Esophagus squamous epithelium (tissue), 5 donors: ENCODE measurements around the gene CCDC70. TPM values are rescaled to one million over a fixed set of nuclear protein-coding genes. Genes with fewer than 3 reads are reported as not detected.

Experiments used
- DNase-seq: peaks from one replicate; lab custom pipeline; 2025; lab: John Stamatoyannopoulos, UW
- H3K27ac ChIP-seq, 4 donors: fragments of 200-600 bp; sonication (generic); one replicate each; pipeline ENCODE4 v1.5.1; 2016 to 2019; ENCODE audit warnings: mild to moderate bottlenecking in 1 of 4
- H3K27me3 ChIP-seq, 4 donors: fragments of 200-600 bp; sonication (generic); 1 replicate in 3 of 4; 2 replicates in 1 of 4; pipeline versions ENCODE4 v1.5.1 to v1.6.0; 2017 to 2021; ENCODE audit warnings: antibody characterized with exemption in 1 of 4
- H3K36me3 ChIP-seq, 3 donors: fragments of 200-600 bp; sonication (generic); one replicate each; pipeline ENCODE4 v1.5.1; 2016 to 2019
- H3K4me1 ChIP-seq, 3 donors: fragments of 200-600 bp; sonication (generic); one replicate each; pipeline ENCODE4 v1.5.1; 2017 to 2019
- H3K4me3 ChIP-seq, 4 donors: fragments of 200-600 bp; sonication (generic); 1 replicate in 3 of 4; 2 replicates in 1 of 4; pipeline ENCODE4 v1.5.1; 2016 to 2019; ENCODE audit warnings: mild to moderate bottlenecking in 2 of 4, moderate library complexity in 1 of 4
- H3K9me3 ChIP-seq, 3 donors: fragments of 200-600 bp; sonication (generic); one replicate each; pipeline ENCODE4 v1.5.1; 2016 to 2019
- POLR2A ChIP-seq, 4 donors: fragments of 450-650 bp; IDR thresholded peaks; one replicate each; pipeline ENCODE4 v1.6.1; 2017; ENCODE audit warnings: antibody characterized with exemption in 4 of 4, mild to moderate bottlenecking in 4 of 4, moderate library complexity in 3 of 4
- WGBS, 2 donors: methylation state at CpG; one replicate each; pipeline ENCODE4 v1.1.5; 2018; 5-methylcytosine and 5-hydroxymethylcytosine counted together
- intact Hi-C: fragments of 100-400 bp; cut with DNase I; formaldehyde crosslinking; loops from one replicate; pipeline ENCODE4 v1.15.0; 2022
- total RNA-seq, 4 donors: library from RNA; depleted of rRNA; stranded (reverse); fragments of >200 nt; gene quantifications; one replicate each; pipeline ENCODE4 v1.1.0, GENCODE V29; 2016
- TF ChIP-seq, protein P1 (sequence below), 6 experiments: fragments of 450-650 bp in 4 of 6; fragments of 200-600 bp in 2 of 6; sonication (generic) in 2 of 6; IDR thresholded peaks; one replicate each; pipeline ENCODE4 v1.5.1; 2016 to 2019; ENCODE audit warnings: antibody characterized with exemption in 6 of 6, mild to moderate bottlenecking in 4 of 6, moderate library complexity in 4 of 6
- donor health status: DM: yes; HTN: yes; CAD: no.

Gene CCDC70
- total RNA-seq, 4 donors from 2014 or later: not detected

DNA sequence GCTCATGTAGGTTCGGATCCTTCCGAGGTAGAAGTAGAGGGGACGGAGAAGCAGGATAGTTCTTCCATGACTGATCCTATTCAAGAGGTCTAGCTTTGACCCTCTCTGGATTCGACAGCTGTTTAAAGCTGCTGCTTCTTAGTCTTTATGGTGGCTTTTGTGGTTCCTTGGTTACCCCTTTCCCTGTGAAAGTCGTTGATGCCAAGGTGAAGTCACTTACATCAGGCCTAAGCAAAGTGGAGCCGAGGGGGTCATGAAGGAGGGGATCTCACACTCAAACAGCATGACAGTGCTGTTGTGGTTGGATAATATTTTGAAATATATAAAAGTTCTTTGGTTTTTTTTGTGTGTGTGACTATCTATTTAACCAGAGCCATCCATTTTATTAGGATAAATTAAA, 8.1 kb downstream of the CCDC70 start:
- Histone ChIP-seq H3K36me3 (no peaks in the 10 kb centered on the region), H3K4me1 (no peaks in the 10 kb centered on the region), H3K4me3 (no peak overlapping the region), H3K9me3 (no peaks in the 10 kb centered on the region), H3K27ac (no peak overlapping the region), H3K27me3 (peaks cover 0 to 70% (median 0%) of the 10 kb centered on the region in 4 donors)
- no peak for TF ChIP-seq POLR2A (IDR thresholded peaks at IDR 0.05)
- TF ChIP-seq, protein P1, sequence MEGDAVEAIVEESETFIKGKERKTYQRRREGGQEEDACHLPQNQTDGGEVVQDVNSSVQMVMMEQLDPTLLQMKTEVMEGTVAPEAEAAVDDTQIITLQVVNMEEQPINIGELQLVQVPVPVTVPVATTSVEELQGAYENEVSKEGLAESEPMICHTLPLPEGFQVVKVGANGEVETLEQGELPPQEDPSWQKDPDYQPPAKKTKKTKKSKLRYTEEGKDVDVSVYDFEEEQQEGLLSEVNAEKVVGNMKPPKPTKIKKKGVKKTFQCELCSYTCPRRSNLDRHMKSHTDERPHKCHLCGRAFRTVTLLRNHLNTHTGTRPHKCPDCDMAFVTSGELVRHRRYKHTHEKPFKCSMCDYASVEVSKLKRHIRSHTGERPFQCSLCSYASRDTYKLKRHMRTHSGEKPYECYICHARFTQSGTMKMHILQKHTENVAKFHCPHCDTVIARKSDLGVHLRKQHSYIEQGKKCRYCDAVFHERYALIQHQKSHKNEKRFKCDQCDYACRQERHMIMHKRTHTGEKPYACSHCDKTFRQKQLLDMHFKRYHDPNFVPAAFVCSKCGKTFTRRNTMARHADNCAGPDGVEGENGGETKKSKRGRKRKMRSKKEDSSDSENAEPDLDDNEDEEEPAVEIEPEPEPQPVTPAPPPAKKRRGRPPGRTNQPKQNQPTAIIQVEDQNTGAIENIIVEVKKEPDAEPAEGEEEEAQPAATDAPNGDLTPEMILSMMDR (IDR thresholded peaks at IDR 0.05): no peak
- 70 to 82% methylated on average over 5 to 6 of the region's 6 CpGs for WGBS, 2 donors
- DNase-seq: no peak
- intact Hi-C loops: no loop called here

DNA sequence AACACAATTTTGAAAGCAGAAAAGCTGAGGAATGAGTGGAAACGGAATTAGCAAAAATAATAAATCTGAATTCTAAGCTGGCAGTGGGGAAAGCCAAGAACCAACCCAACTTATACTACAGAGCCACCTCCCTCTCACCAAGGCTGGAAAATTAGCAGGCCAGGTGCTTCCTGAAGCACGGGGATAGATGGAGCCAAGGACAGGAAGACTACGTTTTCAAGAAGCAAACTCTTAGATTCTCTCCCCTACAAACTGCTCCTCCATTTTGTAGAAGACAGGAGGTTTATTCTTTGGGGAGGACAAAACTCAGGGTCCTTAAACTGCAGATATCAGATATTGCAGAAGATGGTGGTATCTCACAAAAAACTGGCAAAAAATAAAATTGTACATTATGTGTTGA, 8.8 kb downstream of the CCDC70 start:
- intact Hi-C loops: no loop called here
- H3K27ac ChIP-seq: no peak overlapping the region
- peaks cover 0 to 70% (median 0%) of the 10 kb centered on the region in 4 donors for H3K27me3 ChIP-seq
- H3K36me3 ChIP-seq: no peaks in the 10 kb centered on the region
- 64 to 71% methylated on average over 3 of the region's 3 CpGs for WGBS, 2 donors
- TF ChIP-seq, protein P1 (IDR thresholded peaks at IDR 0.05): no peak
- TF ChIP-seq POLR2A (IDR thresholded peaks at IDR 0.05): no peak
- no peak for DNase-seq
- H3K4me3 ChIP-seq: no peak overlapping the region
- no peaks in the 10 kb centered on the region for H3K9me3 ChIP-seq
- no peaks in the 10 kb centered on the region for H3K4me1 ChIP-seq

- no peak for TF ChIP-seq POLR2A (IDR thresholded peaks at IDR 0.05)
- TF ChIP-seq, protein P1 (IDR thresholded peaks at IDR 0.05): no peak
- Histone ChIP-seq H3K36me3 (no peaks in the 10 kb centered on the region), H3K4me3 (no peak overlapping the region), H3K4me1 (no peaks in the 10 kb centered on the region), H3K27ac (no peak overlapping the region), H3K27me3 (peaks cover 0 to 76% (median 0%) of the 10 kb centered on the region in 4 donors), H3K9me3 (no peaks in the 10 kb centered on the region)
- DNase-seq: no peak
- intact Hi-C loops: no loop called here
- WGBS, 2 donors: 83 to 87% methylated on average over 6 of the region's 6 CpGs
Measured at GRCh38 chr13:51873117-51873798, 11.5 kb downstream of the CCDC70 start.

GRCh38 chr13:51873837-51874236, 12.1 kb downstream of the CCDC70 start:
- TF ChIP-seq POLR2A (IDR thresholded peaks at IDR 0.05): no peak
- TF ChIP-seq, protein P1 (IDR thresholded peaks at IDR 0.05): no peak
- H3K4me1 ChIP-seq: no peaks in the 10 kb centered on the region
- peaks cover 0 to 75% (median 0%) of the 10 kb centered on the region in 4 donors for H3K27me3 ChIP-seq
- no peak overlapping the region for H3K4me3 ChIP-seq
- DNase-seq: no peak
- intact Hi-C loops: no loop called here
- H3K9me3 ChIP-seq: no peaks in the 10 kb centered on the region
- H3K27ac ChIP-seq: no peak overlapping the region
- WGBS, 2 donors: 75 to 100% methylated on average over 1 of the region's 1 CpG
- no peaks in the 10 kb centered on the region for H3K36me3 ChIP-seq

DNA sequence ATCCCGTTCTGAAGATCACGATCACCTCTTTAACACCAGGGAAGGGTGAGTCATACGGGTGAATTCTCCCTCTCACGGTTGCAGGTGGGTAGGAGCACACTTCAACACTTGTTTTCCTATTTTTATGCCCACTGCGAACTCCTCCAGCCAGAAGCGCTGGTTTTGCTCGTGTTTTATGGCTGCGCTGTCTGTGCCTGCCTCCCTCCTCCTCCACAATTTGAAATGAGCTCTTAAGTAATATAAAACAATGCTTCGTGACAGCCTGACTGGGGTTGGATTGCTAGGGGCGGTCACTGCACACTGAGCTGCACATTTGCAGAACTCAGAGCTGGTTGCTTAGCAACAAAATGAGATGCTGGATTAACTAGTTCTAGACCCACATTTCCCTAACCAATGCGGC, 12.9 kb downstream of the CCDC70 start:
- intact Hi-C loops: no loop called here
- TF ChIP-seq, protein P1 (IDR thresholded peaks at IDR 0.05): no peak
- no peak for TF ChIP-seq POLR2A (IDR thresholded peaks at IDR 0.05)

More for the DNA sequence above, 12.9 kb downstream of the CCDC70 start:
- H3K9me3 ChIP-seq: no peaks in the 10 kb centered on the region
- DNase-seq: no peak
- no peak overlapping the region for H3K4me3 ChIP-seq
- 65 to 70% methylated on average over 11 of the region's 11 CpGs for WGBS, 2 donors
- H3K27ac ChIP-seq: no peak overlapping the region
- no peaks in the 10 kb centered on the region for H3K4me1 ChIP-seq
- H3K27me3 ChIP-seq: peaks cover 0 to 74% (median 0%) of the 10 kb centered on the region in 4 donors
- H3K36me3 ChIP-seq: no peaks in the 10 kb centered on the region
